Measurements from ENCODE around the gene PXDN.
"Not testable (repeated sequence)": the region's sequence is repeated elsewhere in the genome, so short reads cannot be mapped to it uniquely, and the experiment has no call there.

The PXDN gene

GRCh38 chr2:1698188-1698945, 45.9 kb downstream of the PXDN start:
- DNase-seq = no peak

DNA sequence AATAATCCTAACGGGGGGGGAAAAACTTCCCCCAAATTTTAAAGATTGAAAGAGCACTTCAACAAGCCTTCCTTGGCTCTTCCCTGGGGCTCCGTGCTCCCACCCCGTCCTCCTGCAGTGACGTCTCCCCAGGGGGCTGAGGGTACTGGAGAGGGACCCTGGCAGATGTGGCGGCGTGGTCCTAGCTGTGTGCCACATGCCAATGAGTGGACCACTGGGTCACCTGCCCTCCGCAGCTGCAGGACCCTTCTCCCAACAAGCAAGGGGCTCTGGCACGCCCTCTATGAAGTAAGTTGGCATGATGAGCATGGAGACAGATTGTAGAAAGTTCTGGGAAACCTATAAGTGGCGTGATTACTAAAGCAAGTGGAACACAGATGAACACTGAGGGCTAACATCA, 46.7 kb downstream of the PXDN start:
- DNase-seq = no peak

- DNase-seq = no peak
These were observed 47.8 kb downstream of the PXDN start for GRCh38 chr2:1696472-1696871.

- DNase-seq = no peak
These were observed 49.7 kb downstream of the PXDN start for GRCh38 chr2:1694371-1695271.

DNA sequence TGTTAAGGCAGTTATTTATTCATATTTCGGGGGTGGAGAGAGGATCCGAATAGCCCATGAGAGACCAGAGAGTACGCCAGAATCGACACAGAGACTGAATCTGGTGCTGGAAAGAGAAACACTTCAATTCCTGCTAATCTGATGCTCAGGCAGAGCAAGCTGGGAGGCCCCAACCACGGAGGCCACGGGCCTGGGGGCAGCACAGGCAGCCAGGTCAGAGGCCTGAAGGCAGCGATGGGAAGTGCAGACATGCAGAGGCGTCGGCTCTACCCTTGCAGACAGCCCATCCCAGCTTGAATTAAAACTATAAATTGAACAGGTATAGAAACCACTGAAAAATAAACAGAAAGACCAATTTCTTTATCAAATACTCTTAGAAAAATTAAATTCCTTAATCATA, 50.6 kb downstream of the PXDN start:
- DNase-seq = no peak

DNA sequence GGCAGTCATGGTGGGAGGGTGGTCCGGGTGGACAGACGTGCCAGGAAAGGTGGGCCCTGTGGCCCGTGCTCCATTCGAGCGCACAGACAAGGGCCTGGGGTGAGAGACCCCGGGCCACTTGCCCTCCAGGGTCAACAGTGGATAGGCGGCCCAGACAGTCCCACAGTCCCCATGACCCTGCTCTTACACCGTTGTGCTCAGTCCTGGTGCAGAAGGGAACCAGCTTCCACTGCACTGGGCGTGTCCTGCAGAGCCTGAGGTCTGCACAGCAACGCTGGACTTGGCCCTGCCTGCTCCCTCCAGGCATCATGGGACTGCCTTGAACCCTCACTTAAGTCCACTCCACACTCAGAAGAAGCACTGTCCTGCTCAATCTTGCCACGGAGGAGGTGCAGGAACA, 52.0 kb downstream of the PXDN start:
- DNase-seq = no peak

- DNase-seq = no peak
These were observed 52.9 kb downstream of the PXDN start for GRCh38 chr2:1691366-1691765.

- DNase-seq = no peak
These were observed 54.1 kb downstream of the PXDN start for GRCh38 chr2:1690056-1690775.

DNA sequence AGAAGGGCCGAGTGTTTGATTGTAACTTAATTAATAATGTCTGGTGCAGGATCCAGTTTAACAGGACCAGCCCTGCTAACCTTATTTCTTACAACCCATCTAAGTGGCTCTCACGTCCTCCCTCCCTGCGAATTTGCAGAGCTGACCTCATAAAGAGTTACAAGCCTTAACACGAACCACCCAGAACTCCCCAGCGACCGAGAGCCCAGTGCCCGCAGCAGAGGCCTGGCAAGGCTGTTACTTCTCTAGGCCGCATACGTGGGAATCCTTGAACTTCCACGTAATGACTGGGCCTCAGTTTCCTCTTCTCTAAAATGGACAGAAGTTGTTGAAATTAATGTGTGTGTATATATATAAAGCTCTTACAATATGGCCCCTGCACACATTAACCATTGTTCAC, 55.5 kb downstream of the PXDN start:
- no peak for DNase-seq

GRCh38 chr2:1688161-1688560, 56.2 kb downstream of the PXDN start:
- DNase-seq = no peak

DNA sequence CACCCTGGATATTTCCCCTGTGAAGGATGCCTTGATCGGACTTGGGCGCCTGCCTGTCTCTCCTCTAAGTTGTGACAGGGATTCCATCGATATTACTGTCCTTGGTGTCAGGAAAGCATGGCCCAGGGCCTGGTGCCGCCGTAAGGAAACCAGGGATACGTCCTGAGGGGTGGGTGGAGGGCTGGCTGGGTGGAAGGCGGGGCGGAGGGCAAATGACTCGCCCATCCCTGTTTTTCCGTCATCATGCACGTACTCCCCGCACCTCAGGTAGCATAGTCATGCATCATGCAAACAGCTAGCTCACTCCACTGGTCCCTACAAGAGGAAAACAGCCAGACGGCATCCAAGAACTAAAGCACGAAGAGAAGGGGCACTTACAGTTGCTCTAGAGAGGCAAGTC, 57.1 kb downstream of the PXDN start:
- DNase-seq = no peak

DNA sequence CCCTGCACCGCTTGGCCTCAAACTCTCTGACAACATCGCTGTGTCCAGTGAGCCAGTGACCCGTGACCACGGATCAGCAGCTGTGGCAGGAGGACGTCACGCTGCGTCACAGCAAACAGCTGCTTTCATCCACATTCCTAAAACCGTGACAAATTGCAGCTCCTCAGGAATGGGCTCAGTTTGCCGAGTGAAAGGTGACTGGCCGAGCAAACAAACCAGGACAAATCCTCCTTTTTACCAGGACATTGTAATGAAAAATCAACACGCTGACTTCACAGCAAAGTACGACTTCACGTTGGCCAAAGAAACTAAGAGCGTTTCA, 57.6 kb downstream of the PXDN start:
- DNase-seq = no peak

GRCh38 chr2:1685957-1686783, 58.1 kb downstream of the PXDN start:
- DNase-seq = no peak

DNA sequence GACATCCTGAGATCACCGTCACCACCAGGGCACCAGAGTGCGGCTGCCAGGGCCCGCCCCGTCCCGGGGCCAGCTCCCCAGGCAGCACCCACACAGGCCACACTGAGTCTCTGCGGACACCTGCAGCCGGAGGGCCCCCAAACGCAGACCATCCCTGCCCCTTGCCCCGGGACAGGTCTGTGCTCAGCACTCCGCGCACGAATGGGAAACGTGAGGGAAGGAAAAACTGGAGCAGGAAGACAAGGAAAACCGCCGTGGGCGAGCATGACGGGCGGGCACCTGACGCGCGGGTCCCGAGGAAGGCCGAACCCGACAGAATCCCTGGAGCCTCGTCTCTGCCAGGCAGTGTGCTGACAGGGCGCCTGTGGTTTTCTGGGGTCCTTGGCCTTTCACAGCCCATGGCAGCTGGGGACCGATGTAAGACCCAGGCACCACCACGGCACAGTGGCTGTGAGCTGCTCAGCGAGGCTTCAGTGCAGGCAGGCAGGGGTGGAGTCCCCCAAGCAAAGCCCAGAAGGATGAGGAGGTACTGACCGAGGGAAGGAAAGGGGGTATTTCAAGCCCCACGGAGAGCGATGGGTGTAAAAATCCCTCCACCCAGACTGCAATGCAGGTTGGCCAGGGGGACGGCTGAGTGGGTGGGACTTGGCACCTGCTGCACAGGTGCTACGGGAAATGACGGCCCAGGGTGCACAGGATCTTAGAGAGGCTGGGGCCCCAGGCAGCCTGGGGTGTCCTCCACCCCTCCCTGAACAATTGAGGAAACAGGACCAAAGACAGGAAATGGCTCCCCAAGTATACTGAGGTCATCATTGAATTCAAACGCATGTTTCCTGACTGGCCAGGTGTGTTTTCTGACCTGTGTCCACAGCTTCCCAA, 59.0 kb downstream of the PXDN start:
- DNase-seq = no peak

DNA sequence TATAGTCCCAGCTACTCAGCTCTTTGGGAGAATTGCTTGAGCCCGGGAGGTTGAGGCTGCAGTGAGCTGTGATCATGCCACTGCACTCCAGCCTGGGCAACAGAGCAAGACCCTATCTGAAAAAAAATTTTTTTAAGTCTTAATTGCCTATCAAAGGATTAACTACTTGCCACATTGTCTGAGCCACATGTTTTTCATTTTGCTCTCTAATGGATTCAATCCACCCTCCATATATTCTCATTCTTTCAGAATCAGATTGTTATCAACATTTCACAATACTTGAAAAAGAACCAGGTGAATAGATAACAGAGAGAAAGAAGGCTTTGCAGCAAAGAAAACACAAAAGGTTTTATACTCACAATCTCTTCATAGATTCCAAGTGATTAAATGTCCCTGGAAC, 61.0 kb downstream of the PXDN start:
- no peak for DNase-seq

- no peak for DNase-seq
These were observed 62.2 kb downstream of the PXDN start for GRCh38 chr2:1682181-1682440.

DNA sequence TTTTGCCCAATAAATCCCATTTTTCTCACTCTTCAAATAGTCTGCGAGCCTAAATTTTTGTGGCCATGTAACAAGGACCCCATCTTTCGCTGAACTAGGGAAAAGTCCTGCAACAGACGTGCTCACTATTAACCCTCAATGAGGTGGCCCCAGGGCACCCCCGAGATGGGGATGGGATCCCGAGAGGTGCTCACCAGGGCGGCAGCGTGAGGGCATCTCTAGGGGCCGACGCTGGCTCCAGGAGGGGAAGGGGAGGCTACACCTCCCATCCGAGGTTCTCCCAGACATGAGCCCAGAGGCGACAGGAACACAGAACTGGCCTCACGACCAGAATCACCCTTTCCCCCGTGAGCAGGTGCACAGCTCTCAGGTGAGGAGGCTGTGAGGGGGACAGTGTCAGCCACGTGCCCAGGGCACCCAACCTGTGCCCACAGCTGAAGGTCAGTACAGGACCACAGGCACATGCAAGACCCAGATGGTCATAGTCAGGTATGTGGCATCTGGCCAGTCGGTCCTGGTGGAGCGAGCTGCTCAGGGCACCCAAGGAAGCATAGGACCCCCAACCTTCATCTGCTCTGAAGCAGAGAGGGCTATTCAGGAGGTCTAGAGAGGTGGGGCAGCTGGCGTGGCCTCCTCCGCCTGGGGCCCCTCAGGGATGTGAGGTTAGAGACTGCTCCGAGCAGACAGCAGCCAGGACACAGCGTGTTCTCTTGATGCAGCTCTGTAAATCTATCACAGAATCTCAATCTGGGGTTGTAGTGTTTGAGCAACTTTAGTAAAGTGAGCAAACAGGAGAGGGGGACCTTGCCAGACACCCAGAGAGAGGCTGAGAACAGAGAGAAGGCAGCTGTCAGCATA, 62.8 kb downstream of the PXDN start:
- no peak for DNase-seq

DNA sequence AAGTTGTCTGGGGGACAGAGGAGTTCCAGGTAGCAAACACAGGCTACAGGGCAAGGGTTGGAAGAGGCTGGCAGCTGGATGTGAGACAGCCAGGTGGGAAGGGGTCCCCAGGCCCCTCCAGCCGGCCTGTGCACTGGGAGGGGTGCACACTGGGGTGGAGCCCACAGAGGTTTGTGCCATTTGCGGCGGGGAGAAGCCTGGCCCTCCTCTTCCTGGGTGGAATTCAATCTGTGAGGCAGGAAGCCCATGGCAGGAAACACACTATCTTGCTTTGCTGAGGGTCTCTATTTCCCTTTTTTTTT, 63.3 kb downstream of the PXDN start:
- DNase-seq = no peak

DNA sequence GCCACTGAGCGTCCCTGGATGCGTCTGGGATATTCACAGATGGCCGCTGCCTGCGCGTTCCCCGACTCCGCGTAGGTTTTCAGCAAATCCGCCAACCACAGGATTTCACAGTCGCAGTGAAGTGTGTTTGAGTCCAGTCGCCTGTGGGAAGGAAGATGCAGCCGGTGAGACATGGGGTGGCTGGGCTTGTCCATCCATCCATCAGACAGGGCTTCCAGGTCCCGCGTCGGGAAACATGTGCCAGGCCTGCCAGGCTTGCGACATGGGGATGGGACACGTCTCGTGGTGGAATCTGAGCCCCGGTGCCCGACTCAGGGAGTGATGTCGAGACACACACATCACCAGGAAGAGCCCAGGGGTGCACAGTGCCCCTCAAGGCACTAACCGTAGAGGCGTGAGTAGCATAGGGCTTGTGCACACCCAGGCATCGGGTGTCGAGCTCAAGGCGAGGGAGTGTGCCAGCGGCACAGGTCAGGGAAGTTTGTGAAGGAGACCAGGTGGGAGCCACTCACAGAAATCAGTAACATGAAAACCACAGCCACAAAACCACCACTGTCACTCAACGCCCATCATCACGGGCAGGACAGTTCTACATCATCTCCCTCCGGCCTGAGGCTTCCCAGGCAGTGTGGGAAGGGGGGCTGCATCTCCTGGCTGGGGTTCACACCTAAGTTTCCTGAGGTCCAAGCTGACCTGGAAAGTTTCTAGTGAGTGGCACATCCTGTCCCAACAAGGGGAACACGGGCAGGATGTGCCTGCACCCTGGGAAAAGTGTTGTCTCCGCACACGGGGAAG, 63.9 kb downstream of the PXDN start:
- DNase-seq = no peak

- not testable (repeated sequence) for DNase-seq
These were observed 64.8 kb downstream of the PXDN start for GRCh38 chr2:1679488-1680039.

All from NCI-H1930 (cell line).